GM12872 (cell line): Measurements from ENCODE around the gene HAND1.

Source experiments
- TF ChIP-seq, protein P1 (sequence below): IDR thresholded peaks from 3 replicates; pipeline ENCODE4 v1.5.1; 2011; ENCODE audit warnings: low read depth, mild to moderate bottlenecking, low read length, moderate library complexity; ENCODE audit not compliant: insufficient read depth

The HAND1 gene

DNA sequence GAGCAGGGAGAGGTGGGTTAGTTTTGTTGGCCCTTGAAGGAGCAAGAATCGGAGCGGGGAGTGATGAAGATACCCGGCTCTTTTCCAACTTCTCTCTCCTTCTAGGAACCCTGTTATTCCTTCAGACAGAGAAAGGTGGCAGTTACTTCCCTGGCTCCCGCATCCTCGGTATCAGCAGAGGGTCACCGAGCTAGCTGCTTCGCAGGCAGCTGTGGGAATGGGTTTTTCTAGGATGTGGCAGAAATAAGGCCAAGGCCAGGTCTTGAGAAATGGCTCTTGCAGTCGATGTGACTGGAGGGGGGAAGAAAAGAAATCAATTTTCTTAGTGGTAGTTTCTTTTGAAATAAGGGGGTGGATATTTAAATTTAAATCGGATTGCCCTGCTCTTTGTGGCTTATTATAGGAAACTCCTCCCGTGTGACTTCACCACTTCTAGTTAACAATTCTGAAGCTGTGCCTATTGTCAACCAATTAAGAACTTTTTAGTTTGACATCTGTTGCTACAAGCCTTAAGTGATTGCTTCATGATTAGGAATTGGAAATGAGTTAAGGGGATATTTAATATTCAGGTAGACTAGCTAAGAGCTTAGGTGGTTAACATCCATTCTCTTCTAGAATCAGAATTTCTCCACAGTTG is 30.8 kb downstream of the HAND1 start:
- TF ChIP-seq, protein P1, sequence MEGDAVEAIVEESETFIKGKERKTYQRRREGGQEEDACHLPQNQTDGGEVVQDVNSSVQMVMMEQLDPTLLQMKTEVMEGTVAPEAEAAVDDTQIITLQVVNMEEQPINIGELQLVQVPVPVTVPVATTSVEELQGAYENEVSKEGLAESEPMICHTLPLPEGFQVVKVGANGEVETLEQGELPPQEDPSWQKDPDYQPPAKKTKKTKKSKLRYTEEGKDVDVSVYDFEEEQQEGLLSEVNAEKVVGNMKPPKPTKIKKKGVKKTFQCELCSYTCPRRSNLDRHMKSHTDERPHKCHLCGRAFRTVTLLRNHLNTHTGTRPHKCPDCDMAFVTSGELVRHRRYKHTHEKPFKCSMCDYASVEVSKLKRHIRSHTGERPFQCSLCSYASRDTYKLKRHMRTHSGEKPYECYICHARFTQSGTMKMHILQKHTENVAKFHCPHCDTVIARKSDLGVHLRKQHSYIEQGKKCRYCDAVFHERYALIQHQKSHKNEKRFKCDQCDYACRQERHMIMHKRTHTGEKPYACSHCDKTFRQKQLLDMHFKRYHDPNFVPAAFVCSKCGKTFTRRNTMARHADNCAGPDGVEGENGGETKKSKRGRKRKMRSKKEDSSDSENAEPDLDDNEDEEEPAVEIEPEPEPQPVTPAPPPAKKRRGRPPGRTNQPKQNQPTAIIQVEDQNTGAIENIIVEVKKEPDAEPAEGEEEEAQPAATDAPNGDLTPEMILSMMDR = no peak

DNA sequence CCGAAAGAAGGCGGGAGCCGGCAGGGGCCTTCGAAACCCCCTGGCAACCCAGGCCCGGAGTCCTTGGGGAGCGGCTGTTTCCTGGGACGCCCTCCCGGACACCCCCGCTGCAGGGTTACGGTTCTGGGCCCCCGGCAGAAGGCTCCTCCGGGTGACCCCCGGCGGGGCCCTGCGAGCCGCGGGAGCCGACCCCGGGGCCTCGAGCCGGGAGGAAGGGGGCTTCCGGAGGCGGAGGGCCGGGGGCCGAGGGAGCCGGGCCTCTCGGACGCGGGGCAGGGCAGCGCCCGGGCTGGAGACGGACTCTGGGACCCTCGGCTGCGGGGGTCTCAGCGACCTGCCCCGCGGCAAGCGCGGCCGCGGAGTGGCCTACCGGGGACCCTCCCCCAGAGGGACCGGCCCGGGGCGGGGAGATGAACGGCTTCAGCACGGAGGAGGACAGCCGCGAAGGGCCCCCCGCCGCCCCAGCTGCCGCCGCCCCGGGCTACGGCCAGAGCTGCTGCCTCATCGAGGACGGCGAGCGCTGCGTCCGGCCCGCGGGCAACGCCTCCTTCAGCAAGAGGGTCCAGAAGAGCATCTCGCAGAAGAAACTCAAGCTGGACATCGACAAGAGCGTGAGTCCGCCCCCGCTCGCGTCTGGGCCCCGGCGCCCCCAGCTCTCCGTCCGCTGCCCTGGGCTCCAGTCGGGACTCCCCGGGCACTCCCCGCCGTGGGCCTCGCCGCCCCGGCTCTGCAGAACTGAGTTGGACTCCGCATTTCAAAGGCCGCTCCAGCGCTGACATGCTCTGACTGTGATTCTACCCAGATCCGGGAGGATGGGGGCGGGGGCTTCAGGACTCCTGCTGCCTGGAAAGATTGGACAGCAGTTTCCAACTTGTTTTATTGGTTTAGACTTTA is 31.6 kb downstream of the HAND1 start:
- TF ChIP-seq, protein P1 = no peak

DNA sequence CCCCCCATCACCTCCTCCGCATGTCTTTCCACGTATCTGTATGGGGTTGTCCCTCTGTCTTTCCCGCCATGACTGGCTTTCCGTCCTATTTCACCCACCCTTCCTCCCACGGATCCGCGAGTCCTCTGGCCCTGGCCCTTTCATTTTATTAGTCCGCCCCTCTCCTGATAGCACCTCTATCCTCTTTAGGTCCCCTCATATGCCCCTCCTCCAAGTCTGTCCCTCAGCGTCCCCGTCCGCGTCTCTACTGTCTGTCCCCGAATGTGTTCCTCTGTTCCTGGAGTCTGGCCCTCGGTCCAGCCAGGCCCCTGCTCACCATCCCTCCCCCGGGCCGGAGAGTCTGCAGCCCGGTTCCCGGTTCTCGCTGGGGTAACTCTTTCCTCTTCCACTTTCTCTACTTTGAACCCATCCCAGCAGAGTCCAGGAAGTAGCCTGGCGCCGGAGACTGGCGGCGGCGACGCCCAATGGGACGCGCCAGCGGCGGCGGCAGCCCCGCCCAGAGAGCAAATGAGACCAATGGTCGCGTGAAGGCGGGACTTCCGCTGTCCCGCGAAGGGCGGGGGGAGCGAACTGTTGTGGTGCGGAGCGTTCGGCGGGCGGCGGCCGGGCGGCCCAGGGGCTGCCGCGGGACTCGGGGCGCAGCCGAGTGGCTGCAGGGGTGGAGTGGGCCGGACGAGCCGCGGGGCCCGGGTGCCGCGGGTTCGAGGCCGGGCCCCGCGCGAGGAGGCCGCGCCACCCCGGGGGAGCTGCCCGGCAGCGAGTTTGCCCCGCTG is 32.4 kb downstream of the HAND1 start, which contains the start of gene SAP30L:
SAP30L (plus strand) TSS at position 576 of the 773 bp plus-strand sequence. CDS start 608 bp downstream, outside the sequence.
- TF ChIP-seq, protein P1 = no peak

DNA sequence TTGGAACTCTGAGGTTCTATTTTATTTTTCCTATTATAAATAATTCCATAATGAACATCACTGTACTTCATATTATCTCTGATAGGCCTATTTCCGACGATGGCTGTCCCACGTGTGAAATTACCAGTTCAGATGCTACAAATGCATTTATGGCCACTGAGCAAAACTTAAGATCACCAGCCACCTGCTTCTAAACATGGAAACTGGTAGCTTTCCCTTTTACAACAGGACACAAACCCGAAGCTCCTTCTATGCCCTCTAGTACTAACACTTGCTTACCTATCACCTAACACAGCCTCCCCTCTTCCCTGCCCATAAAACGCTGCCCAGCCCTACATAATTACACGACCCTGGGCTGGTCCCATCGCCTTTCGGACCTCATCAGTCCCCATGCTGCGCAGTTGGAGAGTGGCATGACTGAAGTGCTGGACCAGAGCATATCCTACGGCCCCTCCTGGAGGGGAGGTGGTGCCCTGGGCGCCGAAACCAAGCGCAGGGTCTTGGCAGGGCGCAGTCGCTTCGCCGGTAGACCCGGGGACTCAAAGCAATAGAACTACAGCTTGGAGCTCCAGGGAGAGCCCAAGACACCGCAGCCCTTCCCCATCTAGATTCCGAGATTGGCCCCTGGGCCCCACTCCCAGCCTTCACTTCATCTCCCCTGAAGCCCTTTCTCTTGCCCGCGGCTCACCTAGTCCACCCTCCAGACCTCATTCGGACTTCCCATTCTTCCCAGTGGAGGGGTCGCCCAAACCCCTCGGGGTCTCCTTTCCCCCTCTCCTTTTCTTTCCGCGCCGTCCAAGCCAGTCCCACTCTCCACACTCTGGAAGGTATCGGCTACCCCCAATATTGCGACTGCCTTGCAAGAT is 33.2 kb downstream of the HAND1 start:
- TF ChIP-seq, protein P1 = no peak

DNA sequence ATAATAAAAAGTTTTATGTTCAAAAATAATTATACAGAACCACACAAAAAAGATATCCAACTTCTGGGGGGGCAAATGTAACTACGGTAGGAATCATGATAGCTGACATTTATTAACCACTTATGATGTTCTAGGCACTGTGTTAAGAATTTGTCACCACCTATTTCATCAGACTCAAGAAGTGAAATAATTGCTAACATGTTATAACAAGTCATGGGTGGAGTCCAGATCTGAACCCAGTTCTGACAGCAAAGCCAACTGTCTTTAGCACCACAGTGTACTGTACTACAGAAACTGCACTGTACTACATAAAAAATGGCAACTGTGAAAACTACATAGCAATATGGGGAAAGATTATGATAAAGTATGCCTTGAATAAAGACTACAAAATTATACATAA is 35.2 kb downstream of the HAND1 start:
- TF ChIP-seq, protein P1 = no peak

DNA sequence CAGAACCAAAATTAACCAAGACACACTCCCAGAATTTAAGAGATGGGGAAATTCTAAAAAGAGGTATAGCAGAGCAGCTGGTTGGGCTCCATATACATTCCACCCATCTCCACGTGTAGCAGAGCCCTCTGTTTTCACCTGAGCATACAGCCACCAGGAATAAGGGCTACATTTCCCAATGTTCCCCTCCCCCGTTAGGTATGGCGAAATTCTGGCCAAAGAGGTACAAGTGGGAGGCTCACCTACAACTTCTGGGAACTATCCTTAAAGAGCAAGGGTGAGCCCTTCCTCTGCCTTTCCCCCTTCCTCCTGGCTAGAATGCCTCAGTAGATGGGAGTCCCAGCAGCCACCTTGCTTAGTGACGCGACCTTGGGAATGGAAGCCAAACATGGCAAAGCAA is 37.5 kb downstream of the HAND1 start:
- TF ChIP-seq, protein P1 = no peak
